NCI-H345 (cell line): ENCODE measurements around the gene ATP11A.

Source experiments
- DNase-seq: peaks from one replicate; lab custom pipeline; 2025; lab: John Stamatoyannopoulos, UW

ATP11A gene

DNA sequence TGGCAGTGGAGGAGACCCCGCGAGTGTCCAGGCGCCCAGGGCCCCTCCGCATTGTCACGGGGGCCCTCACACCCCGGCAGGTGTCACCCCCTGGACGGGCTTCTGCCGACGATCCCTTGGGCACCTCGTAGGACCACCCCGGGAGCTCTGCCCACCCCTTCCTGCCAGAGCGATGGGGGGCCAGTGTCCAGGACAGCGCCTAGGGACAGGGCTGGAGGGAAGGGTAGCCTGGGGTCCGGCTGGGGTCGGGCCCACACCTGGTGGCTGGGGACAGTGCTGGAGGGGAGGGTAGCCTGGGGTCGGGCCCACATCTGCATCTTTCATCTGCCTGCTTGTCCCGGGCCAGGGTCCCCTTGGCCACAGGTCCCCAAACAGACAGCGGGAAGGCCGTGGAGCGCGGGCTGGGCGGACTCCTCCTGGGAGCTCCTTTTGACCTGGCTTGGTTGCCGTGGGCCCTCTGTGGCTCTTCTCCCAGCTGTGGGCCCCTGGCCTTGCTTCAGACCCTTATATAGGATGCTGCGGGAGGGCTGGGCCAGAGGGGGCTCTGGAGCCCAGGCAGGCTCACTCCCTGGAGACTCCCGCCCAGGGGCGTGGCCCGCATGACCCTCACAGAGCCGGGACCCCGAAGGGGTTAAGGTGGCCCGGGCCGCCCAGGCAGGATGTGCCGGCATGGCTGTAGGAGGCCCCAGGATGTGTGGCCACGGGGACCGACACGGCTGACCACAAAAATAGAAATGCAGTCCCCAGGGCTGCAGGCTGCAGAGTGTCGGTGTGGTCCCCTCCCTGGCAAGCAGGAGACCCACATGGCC is 205.0 kb downstream of the ATP11A start:
- no peak for DNase-seq

DNA sequence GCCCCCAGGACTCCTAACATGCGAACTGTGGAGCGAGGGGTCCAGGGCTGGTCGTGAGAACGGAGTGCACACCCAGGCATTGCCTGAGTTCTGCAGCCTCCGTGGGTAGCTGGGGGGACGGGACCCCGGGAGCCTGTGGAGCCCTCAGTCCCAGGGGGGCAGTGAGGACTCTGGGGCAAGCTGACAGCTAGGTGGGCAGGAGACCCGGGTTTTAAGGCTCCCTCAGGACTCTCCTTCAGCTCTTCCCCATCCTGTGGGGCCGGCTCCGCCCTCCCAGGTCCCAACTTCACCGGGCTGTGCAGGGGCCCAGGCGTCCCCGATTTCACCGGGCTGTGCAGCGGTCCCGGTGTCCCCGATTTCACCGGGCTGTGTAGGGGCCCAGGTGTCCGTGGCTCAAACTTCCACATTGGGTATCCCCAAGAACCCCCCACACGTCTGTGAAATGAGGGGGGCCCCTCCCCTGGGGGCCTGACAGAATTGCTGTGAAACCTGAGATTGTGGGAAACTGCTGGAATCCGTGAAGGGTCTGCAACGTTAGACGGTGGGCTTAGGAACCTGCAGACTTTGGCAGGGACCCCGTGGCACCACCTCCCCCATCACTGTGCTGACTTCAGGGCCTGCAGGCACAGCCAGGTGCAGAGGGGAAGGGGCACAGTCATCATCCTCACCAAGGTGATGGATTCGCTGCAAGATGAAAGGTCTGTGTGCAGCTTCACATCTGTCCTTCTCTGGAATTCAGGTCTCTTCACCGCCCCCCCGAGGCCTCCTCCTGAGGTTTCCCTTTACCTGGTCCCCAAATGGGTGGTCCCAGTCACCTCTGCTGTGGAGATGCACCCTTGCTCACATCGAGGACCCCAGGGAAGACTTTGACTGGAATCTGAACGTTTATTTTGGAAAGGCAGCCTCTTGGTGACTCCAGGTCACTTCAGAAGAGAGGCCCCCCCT is 206.0 kb downstream of the ATP11A start:
- no peak for DNase-seq

DNA sequence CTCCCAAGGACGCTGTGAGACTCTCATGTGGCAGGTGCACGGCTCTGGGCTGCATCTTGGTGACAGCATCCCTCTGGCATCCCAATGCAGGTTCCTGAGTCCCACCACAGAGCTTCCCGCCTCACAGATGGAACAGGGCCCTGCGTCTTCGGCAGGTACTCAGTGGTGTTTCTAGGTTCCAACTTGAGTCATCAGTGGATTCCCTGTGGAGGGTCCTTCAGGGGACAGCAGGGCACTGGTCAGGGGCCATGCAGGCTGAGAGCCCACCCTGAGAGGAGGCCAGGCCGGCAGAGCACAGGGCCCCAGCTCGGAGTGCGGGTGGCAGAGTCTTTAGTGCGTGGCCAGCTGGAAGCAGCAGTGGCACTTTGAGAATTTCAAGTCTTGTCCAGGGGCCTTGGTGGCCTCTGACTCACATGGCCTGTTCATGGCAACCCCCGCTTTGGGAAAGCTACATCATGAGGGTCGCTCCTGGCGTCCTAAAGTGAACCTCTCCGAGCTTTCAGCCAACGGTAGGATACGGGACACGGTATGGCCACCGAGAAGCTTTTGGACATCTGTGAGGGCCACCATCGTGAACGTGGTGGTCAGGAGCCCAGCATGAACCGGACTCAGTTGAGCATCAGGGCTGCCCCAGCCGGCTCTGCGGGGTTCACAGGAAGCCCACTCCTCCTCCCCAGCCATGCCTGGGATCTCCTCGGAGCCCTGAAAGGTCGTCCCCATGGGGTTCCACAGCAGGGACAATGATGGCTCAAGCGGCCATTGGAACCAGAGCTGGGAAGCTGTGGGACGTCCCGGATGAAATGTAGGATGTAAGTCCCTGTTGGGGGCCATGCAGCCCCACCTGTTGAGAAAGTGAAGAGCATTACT is 207.1 kb downstream of the ATP11A start:
- DNase-seq: no peak

DNA sequence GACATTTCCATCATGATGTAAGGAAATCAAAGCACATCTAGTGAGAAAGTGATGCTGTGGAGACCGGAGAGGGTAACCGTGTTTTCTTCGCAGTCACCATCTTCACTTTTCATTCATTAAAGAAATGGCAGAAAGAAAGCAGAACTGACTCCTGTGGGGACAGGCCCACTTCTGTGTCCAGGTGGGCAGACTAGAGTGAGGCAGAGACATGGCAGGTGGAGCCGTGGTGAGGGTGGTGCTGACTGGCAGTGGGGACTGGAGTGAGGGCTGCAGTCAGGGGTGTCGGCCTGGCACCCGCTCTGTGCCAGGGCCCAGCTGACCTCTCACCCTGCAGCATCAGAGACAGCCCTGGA is 207.7 kb downstream of the ATP11A start:
- DNase-seq: no peak

DNA sequence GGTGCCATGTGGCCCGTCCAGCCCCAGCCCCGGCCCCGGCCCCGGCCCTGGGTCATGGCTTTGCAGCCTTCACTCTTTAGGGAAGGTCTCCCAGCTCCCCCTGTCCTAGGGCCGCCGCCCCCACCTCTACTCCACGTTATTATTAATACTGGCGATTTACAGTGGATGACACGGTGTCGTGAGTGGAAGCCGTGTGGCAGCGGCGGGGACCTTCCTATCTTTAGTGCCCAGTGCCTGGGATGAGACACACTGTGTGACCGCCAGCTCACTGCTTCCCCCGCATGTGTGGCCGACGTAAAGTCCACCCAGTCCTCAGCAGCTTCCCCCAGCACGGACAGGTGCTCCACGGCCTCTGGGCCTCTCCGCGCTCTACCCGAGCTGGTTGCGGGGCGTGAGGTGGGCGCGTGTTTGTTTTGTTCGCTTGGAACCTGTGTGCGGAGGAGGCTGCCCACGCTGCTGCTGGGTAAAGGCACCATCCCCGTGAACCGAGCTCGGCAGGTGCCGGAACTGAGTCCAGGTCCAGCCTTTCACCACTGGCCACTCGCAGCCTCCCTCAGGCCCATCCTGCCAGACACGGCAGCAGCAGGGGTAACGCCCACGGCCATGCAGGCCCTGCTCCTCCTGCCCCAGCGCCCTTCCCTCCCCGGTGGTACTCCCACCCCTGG is 208.2 kb downstream of the ATP11A start:
- DNase-seq: no peak

DNA sequence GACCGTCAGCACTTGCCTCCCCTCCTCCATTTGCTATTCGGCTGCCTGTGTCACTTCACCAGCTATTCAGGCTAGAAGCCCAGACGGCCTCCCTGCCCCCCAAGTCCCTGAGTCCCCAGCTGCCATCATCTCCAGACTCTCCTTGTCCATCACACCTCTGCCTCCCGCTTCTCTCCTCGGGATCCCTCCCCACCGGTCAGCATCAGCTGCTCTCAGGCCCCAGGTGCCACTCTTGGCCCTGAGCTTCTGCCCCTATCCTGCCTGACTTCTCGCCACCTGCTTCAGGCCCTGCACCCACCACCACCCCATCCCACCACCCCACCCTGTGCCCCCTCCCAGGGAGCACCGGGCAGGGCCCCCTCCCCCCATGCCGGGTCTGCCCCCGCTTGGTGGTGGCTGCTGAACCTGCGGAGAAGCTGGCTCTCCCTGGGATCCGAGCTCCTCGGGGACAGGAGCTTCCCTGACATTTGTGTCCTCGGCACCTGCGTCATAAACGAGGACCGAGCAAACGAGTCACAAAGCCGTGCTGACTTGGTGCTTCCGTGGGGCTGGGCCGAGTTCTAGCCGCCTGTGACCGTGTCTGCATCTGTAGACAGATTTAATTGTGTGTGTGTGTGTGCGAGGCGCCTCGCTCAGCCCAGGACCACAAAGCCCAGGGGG is 208.9 kb downstream of the ATP11A start:
- DNase-seq: no peak

DNA sequence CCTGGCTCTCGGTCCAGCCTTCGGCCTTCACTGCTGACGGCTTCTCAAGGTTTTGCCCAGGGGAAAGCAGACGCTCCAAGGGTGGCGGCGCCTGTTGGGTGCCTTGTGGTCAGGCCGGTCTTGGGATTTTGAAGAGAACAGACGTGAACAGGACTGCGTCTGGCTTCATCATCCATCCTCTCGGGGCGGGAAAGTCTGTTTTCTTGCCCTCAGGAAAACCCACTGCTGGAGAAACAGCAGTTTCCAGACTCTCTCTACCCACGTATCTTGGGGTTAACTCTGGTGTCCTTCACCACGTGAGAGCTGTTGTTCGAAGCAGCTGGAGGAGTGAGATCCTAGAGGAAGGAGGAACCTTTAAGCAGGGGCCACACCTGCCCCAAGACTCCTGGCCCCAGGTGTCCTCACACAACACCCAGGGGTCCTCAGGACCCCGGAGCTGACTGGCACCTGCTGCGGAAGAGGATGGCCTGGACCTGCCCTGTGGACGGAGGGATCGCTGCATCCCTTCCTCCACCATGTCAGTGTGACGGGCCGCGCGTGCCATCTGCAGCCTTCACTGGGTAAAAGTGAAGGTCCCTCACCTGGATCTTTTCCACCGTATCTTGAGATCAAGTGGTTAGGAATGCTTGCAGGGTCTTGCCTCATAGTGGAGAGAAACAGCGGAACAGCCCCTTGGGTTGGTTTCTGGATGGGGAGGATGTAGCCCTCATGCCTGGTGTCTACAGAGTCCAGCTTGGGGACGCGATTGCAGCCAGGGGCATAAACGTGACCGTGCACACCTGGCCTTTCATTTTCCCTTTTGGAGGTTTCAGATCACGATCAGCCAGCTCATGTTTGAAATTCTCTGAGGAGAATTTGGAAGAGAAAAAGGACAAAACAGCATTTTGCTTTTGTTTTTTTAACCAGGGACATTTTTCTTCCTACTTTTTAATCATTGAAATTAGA is 209.7 kb downstream of the ATP11A start:
- no peak for DNase-seq

DNA sequence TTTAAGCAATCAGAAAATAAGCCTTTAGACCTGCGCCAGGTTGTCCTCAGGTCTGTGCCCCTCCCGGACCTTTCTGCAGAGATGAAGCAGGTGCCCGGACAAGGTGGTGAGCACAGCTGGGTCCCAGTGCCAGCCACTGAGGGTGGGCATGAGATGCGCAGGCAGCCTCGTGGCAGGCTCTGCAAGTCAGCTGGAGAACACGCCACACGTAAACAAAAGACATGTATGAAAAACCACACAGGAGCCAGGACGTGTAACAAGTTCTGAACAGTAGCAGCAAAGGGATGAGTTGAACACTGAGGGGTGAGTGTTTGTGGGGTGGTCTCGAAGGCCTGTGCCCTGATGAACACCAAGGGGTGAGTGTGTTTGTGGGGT is 210.4 kb downstream of the ATP11A start:
- DNase-seq: no peak

DNA sequence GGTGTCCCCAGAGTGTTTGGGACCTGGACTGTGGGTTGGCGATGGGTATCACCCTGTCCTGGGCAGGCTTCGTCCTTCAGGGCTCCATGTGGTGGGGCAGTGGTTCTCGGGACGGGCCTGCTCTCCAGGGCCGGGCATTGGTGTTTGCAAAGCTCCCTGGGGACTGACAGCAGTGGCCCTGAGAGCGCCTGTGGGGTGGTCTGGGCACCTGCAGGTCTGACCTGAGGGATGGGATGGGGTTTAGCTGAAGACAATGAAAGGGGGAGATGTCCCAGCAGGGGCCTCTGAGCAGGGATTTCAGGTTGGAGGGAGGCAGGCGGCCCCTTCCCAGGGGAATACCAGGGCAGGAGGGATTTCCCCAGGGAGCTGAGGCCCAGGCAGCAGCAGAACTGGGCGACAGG is 210.9 kb downstream of the ATP11A start:
- no peak for DNase-seq

DNA sequence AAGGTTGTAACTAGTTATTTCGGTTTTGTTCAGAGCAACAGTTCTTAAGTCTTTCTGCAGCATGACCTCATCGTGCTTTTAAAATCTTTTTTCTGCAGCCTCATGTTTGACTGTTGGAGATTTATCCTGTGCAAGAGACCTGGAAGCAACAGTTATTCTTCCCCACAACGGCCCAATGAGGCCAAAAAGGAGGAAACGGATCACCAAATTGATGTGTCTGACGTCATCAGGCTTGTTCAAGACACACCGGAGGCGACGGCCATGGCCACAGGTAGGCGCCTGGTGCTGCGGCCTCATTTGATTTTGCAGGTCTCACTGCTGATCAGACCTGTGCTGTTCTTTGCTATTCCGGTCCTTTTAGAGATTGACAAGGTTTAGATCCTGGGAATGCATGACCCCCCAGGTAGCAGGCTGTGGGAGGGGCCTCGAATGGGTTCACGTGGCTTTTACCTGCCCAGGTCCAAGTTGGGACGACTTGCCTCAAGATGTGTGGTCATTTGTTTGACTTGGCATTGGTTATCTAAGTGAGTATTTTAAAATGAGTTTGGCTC is 212.3 kb downstream of the ATP11A start:
- no peak for DNase-seq

DNA sequence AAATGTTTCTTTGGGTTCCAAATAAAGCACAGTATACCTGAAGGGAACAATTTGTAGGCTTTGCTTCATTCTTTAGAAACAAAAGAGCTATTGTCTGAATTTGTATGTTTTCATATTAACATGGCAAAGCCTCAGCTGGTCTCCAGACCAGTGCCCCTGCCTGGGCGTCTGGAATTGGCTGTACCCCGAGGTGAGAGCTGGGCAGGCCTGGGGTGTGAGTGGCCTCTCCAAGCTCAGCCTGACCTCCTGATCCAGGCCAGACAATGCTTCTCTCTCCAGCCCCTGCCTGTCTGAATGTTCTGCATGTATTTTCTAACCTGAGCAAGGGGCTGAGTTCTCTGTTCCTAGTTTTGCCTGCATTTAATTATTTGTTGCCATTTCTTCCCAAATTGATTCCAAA is 212.8 kb downstream of the ATP11A start:
- DNase-seq: no peak

DNA sequence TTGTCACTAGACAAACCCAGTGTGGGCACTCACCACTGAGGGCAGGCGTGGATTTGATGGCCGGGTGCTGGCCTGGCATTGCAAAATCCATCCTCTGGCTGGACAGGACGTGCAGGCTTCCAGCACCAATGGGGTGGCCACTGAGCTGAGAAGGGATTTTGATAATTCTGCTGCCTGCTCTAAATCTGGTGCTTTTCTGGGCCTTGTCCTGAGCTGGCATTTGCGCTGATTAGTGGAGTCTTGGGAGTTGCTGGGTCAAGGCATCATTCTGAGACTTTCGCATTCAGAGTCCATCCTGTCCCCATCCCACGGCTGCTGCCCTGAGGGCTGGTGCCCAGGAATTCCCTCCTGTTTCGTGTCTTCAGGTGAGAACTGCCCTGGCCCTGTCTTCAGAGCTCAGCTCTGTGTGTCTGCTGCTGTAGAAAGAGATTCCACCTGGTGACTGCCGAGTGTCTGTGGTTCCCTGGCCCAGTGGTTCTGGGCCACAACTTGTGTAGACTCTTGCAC is 213.3 kb downstream of the ATP11A start:
- no peak for DNase-seq

DNA sequence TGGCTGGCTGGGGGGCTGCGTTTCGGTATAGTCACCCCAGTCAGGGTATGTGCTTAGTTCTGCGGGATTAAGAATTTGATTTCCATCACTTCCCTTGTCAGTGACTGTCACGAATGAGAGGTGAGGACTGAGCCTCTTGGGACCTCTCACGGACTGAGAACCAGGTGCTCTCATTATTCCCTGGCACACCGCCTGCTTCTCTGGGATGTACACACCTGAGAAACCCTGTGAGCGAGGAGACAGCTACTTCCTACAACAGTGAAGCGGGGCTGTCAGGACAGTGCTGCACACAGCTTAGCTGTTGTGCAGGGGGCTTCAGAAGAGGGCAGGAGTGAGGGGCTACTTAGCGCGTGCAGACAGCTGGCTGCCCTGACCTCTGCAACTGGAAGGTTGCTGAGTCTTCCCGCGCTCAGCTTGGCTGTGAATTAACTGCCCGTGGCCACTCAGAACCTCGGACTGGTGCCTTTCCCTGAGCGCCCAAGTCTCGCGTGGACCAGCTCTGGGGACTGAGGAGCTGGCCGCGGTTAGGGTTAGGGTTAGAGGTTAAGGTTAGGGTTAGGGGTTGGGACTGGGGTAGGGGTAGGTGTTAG is 213.9 kb downstream of the ATP11A start:
- peak; percentile 91 for DNase-seq

DNA sequence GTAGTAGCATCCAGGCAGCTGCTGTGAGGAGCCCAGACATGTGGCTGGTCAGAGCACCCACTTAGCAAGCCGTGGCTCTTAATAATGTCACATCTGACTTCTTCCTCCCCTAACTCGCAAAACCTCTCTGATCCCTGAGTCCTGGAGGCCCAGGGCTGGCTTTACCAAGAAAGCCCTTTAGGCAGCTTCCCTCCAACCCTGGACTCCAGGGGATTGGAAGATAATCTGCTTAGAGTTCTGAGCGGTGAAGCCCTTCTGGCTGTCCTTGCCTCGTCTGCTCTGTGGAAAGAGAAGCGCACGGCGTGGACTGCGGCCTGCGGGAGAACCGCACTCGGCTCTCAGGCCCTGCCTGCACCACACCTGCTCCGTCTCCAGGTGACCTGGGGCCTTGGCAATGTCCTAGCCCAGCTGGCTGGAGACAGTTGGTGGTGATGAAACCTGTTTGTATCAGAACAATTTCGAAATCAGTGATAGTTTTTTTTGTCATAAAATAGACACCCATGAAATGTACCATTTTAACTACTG is 214.7 kb downstream of the ATP11A start:
- DNase-seq: no peak

DNA sequence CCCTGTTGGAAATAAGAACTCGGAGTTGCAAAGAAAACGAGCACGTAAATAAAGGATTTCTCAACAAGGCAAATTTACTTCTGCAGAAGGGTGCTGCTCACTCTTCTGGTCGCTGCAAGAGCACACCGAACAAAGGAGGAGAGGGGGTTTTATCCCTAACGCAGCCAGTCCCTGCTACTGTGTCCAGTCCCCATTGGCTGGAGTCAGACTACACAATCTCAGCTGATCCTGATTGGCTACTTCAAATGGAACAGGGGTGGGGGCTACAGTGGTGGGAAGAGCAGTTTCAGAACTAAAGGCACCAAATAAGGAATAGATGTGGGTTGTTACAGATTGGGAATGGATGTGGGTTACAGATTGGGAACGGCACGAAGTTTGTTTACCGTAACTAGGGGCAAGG is 215.2 kb downstream of the ATP11A start:
- DNase-seq: no peak

DNA sequence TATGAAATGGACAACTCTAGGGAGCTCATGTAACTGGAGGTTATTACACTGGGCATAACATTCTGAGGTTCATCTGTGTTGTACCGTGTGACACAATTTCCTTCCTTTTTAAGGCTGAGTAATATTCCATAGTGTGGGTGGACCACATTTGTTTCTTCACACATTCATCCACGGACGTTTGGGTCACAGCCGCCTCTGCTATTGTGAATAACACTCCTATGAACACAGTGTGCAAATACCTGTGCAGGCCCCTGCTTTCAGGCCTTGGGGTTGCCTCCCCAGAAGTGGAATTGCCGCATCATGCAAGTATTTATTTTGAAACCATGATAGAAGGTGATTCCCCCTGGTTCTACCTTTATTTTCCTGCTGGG is 215.8 kb downstream of the ATP11A start:
- DNase-seq: no peak

DNA sequence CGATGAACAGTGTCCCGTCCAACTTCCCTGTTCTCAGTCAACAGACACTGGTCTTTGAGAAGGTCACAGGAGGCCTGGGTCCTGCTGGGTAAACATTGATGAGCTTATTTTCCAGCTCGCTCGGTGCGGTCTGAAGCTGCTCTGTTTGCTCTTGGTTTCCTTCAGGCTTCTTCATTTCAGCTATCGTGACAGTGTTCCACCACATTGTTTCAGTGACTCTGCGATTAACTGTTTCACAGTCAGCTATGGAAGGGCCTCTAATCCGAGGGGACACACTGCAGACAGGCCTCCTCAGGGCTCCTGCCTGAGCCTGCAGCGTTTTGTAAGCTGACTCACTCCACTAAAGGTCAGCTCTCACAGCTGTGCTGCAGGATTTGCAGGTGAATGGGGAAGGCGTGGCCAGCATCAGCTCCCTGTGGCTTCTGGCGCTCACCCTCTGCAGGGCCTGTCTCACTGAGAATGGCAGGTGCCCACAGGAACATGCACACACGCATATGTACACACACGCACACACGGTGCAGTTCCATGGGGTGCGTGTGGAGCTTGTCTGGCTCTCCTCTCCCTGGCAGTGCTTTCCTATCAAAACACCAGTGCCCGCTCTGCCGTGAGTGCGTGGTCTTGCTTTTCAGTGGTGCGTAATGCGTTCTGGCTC is 216.3 kb downstream of the ATP11A start:
- DNase-seq: peak; percentile 91

DNA sequence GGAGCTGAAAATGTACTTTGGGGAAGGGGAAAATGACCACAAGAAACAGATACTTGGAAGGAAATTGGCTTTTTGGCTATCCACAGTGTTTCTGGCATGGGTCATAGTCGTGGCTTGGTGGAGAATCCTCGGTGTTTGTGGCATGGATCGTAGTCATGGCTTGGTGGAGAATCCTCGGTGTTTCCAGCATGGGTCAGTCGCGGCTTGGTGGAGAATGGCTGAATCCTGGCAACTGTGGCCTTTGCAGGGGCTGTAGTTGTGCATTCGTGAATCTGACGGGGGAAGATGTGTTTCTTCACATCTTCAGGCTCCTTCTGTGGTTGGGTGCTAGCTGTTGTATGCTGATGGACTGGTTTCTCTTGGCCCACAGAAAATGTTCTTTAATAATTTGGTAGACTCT is 217.4 kb downstream of the ATP11A start:
- no peak for DNase-seq
